GM23338 (cell line): Measurements from ENCODE around the gene JOSD2. TPM values are rescaled to one million over a fixed set of nuclear protein-coding genes. Genes with fewer than 3 reads are reported as not detected.
"Not testable (repeated sequence)": the region's sequence is repeated elsewhere in the genome, so short reads cannot be mapped to it uniquely, and the experiment has no call there.

Source experiments
- ATAC-seq: fragments of 200-7000 bp; cut with Tn5 transposase; 3 replicates; pipeline ENCODE4 v1.9.1; 2020
- DNase-seq: peaks from one replicate; pipeline ENCODE4 v3.0.0-alpha.2; 2015; ENCODE audit warnings: low spot score
- H2AFZ ChIP-seq: fragments of 200-600 bp; sonication (generic); 2 replicates; pipeline ENCODE4 v1.8.0; 2016; ENCODE audit warnings: antibody characterized with exemption, mild to moderate bottlenecking, moderate library complexity
- H3F3A ChIP-seq: fragments of 200-600 bp; sonication (generic); replicated peaks from 2 replicates; pipeline ENCODE4 v1.8.0; 2017; ENCODE audit warnings: antibody characterized with exemption, mixed run types, low read depth
- H3K27ac ChIP-seq: fragments of 200-600 bp; sonication (generic); 2 replicates; pipeline ENCODE4 v1.6.1; 2016; ENCODE audit warnings: low read depth
- H3K27me3 ChIP-seq: fragments of 200-600 bp; sonication (generic); 2 replicates; pipeline ENCODE4 v1.8.0; 2016; ENCODE audit warnings: mild to moderate bottlenecking, mixed run types, moderate library complexity; ENCODE audit not compliant: insufficient read depth
- H3K36me3 ChIP-seq: fragments of 200-600 bp; sonication (generic); 2 replicates; pipeline ENCODE4 v1.8.0; 2016; ENCODE audit warnings: mild to moderate bottlenecking; ENCODE audit not compliant: insufficient read depth
- H3K4me1 ChIP-seq: fragments of 200-600 bp; sonication (generic); 2 replicates; pipeline ENCODE4 v1.8.0; 2016; ENCODE audit warnings: mild to moderate bottlenecking, moderate library complexity; ENCODE audit not compliant: insufficient read depth
- H3K4me2 ChIP-seq: fragments of 200-600 bp; sonication (generic); 2 replicates; pipeline ENCODE4 v1.7.1; 2017; ENCODE audit warnings: mixed run types
- H3K4me3 ChIP-seq: fragments of 200-600 bp; sonication (generic); 2 replicates; pipeline ENCODE4 v1.6.1; 2016; ENCODE audit warnings: mixed run types
- H3K79me2 ChIP-seq: fragments of 200-600 bp; sonication (generic); replicated peaks from 2 replicates; pipeline ENCODE4 v1.8.0; 2017; ENCODE audit warnings: mild to moderate bottlenecking; ENCODE audit not compliant: insufficient read depth
- H3K9me2 ChIP-seq: fragments of 200-600 bp; sonication (generic); 2 replicates; pipeline ENCODE4 v1.8.0; 2017; ENCODE audit not compliant: insufficient read depth
- H4K20me1 ChIP-seq: fragments of 200-600 bp; sonication (generic); replicated peaks from 2 replicates; pipeline ENCODE4 v1.8.0; 2017; ENCODE audit warnings: mild to moderate bottlenecking; ENCODE audit not compliant: insufficient read depth
- H3K27ac Mint-ChIP-seq: 2 replicates; pipeline ENCODE4 v1.8.0; 2020; ENCODE audit warnings: inconsistent platforms, mild to moderate bottlenecking, moderate library complexity, mixed read lengths
- H3K27me3 Mint-ChIP-seq: 3 replicates; pipeline ENCODE4 v1.8.0; 2022; ENCODE audit warnings: low read depth, mild to moderate bottlenecking, moderate library complexity, mixed read lengths, inconsistent platforms; ENCODE audit not compliant: insufficient read depth, poor library complexity
- H3K36me3 Mint-ChIP-seq: 3 replicates; pipeline ENCODE4 v1.8.0; 2021; ENCODE audit warnings: low read depth, mild to moderate bottlenecking, inconsistent platforms, moderate library complexity, mixed read lengths
- H3K4me1 Mint-ChIP-seq: 3 replicates; pipeline ENCODE4 v1.8.0; 2020; ENCODE audit warnings: mild to moderate bottlenecking, inconsistent platforms, mixed read lengths
- H3K4me3 Mint-ChIP-seq: 3 replicates; pipeline ENCODE4 v1.8.0; 2021; ENCODE audit warnings: moderate library complexity, mild to moderate bottlenecking, inconsistent platforms, mixed read lengths
- H3K9me3 Mint-ChIP-seq: 3 replicates; pipeline ENCODE4 v1.8.0; 2020; ENCODE audit warnings: moderate library complexity, mild to moderate bottlenecking, inconsistent platforms, mixed read lengths
- CREB1 ChIP-seq: fragments of 250-450 bp; sonication (Bioruptor Pico); IDR thresholded peaks from 2 replicates; pipeline ENCODE4 v1.5.0; 2020; ENCODE audit warnings: low read depth, mild to moderate bottlenecking, moderate library complexity
- CTCF ChIP-seq, 2 experiments: fragments of 200-600 bp in 1 of 2; sonication (generic) in 1 of 2; conservative IDR thresholded peaks; 2 replicates each; pipeline versions ENCODE4 v1.5.1 to v1.6.1; 2016 to 2017; ENCODE audit warnings: antibody characterized with exemption in 2 of 2, low read depth in 2 of 2, mild to moderate bottlenecking in 2 of 2, moderate library complexity in 1 of 2
- EZH2phosphoT487 ChIP-seq: fragments of 200-600 bp; sonication (generic); IDR thresholded peaks from one replicate; pipeline ENCODE4 v1.8.1; 2018; ENCODE audit warnings: antibody characterized with exemption; ENCODE audit not compliant: unreplicated experiment
- JUNB ChIP-seq: IDR thresholded peaks from one replicate; pipeline ENCODE4 v1.6.1; 2016; ENCODE audit warnings: antibody characterized with exemption; ENCODE audit not compliant: unreplicated experiment
- NANOG ChIP-seq: IDR thresholded peaks from 2 replicates; pipeline ENCODE4 v1.6.1; 2016; ENCODE audit warnings: antibody characterized with exemption, borderline replicate concordance
- REST ChIP-seq: IDR thresholded peaks from one replicate; pipeline ENCODE4 v1.6.1; 2018; ENCODE audit warnings: antibody characterized with exemption; ENCODE audit not compliant: unreplicated experiment
- STAT1 ChIP-seq: IDR thresholded peaks from one replicate; pipeline ENCODE4 v1.6.1; 2016; ENCODE audit warnings: antibody characterized with exemption; ENCODE audit not compliant: unreplicated experiment
- ZNF114 ChIP-seq: fragments of 250-450 bp; sonication (Bioruptor Pico); IDR thresholded peaks from 2 replicates; pipeline ENCODE4 v1.5.0; 2020; ENCODE audit warnings: mild to moderate bottlenecking, moderate library complexity
- polyA plus RNA-seq: library from polyadenylated mRNA; unstranded; fragments of >200 nt; fragmentation: Nextera tagmentation; extraction: Ambion mirVana; gene quantifications from 2 replicates; pipeline ENCODE4 v1.2.1, GENCODE V29; 2016
- total RNA-seq: library from RNA; depleted of rRNA; stranded (reverse); fragments of >200 nt; shearing (Covaris generic); gene quantifications from 2 replicates; pipeline ENCODE4 v1.2.3, GENCODE V29; 2014
- TF ChIP-seq, protein P1 (sequence below): IDR thresholded peaks from 2 replicates; pipeline ENCODE4 v1.6.1; 2016; ENCODE audit warnings: antibody characterized with exemption
- TF ChIP-seq, protein P2 (sequence below): fragments of 250-450 bp; sonication (Bioruptor Pico); IDR thresholded peaks from 2 replicates; pipeline ENCODE4 v1.5.0; 2020; ENCODE audit warnings: mild to moderate bottlenecking, moderate library complexity

JOSD2 gene
- total and polyA plus RNA-seq, 2 experiments from 2014 or later, result 3.3 to 5.8 TPM

GRCh38 chr19:50531171-50531612 lies 20.2 kb upstream of the JOSD2 start:
- Mint-ChIP-seq H3K27ac (no peak overlapping the region), H3K4me3 (no peak overlapping the region), H3K36me3 (peaks cover 30% of the 10 kb centered on the region), H3K4me1 (no peaks in the 10 kb centered on the region), H3K27me3 (peaks cover 4% of the 10 kb centered on the region), H3K9me3 (peaks cover 97% of the 10 kb centered on the region)
- H3K36me3 ChIP-seq, result no peaks in the 10 kb centered on the region
- no peaks in the 10 kb centered on the region for H4K20me1 ChIP-seq
- ATAC-seq (no peak), DNase-seq (no peak)
- no peaks in the 10 kb centered on the region for H3K4me1 ChIP-seq
- 0 out of 2 replicates have a peak, but pooled peaks cover 3% of the 10 kb centered on the region for H3K9me2 ChIP-seq
- no peak overlapping the region for H2AFZ ChIP-seq
- H3K4me2 ChIP-seq, result no peak overlapping the region
- TF ChIP-seq, protein P1, sequence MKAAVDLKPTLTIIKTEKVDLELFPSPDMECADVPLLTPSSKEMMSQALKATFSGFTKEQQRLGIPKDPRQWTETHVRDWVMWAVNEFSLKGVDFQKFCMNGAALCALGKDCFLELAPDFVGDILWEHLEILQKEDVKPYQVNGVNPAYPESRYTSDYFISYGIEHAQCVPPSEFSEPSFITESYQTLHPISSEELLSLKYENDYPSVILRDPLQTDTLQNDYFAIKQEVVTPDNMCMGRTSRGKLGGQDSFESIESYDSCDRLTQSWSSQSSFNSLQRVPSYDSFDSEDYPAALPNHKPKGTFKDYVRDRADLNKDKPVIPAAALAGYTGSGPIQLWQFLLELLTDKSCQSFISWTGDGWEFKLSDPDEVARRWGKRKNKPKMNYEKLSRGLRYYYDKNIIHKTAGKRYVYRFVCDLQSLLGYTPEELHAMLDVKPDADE, result no peak
- TF ChIP-seq, protein P2, sequence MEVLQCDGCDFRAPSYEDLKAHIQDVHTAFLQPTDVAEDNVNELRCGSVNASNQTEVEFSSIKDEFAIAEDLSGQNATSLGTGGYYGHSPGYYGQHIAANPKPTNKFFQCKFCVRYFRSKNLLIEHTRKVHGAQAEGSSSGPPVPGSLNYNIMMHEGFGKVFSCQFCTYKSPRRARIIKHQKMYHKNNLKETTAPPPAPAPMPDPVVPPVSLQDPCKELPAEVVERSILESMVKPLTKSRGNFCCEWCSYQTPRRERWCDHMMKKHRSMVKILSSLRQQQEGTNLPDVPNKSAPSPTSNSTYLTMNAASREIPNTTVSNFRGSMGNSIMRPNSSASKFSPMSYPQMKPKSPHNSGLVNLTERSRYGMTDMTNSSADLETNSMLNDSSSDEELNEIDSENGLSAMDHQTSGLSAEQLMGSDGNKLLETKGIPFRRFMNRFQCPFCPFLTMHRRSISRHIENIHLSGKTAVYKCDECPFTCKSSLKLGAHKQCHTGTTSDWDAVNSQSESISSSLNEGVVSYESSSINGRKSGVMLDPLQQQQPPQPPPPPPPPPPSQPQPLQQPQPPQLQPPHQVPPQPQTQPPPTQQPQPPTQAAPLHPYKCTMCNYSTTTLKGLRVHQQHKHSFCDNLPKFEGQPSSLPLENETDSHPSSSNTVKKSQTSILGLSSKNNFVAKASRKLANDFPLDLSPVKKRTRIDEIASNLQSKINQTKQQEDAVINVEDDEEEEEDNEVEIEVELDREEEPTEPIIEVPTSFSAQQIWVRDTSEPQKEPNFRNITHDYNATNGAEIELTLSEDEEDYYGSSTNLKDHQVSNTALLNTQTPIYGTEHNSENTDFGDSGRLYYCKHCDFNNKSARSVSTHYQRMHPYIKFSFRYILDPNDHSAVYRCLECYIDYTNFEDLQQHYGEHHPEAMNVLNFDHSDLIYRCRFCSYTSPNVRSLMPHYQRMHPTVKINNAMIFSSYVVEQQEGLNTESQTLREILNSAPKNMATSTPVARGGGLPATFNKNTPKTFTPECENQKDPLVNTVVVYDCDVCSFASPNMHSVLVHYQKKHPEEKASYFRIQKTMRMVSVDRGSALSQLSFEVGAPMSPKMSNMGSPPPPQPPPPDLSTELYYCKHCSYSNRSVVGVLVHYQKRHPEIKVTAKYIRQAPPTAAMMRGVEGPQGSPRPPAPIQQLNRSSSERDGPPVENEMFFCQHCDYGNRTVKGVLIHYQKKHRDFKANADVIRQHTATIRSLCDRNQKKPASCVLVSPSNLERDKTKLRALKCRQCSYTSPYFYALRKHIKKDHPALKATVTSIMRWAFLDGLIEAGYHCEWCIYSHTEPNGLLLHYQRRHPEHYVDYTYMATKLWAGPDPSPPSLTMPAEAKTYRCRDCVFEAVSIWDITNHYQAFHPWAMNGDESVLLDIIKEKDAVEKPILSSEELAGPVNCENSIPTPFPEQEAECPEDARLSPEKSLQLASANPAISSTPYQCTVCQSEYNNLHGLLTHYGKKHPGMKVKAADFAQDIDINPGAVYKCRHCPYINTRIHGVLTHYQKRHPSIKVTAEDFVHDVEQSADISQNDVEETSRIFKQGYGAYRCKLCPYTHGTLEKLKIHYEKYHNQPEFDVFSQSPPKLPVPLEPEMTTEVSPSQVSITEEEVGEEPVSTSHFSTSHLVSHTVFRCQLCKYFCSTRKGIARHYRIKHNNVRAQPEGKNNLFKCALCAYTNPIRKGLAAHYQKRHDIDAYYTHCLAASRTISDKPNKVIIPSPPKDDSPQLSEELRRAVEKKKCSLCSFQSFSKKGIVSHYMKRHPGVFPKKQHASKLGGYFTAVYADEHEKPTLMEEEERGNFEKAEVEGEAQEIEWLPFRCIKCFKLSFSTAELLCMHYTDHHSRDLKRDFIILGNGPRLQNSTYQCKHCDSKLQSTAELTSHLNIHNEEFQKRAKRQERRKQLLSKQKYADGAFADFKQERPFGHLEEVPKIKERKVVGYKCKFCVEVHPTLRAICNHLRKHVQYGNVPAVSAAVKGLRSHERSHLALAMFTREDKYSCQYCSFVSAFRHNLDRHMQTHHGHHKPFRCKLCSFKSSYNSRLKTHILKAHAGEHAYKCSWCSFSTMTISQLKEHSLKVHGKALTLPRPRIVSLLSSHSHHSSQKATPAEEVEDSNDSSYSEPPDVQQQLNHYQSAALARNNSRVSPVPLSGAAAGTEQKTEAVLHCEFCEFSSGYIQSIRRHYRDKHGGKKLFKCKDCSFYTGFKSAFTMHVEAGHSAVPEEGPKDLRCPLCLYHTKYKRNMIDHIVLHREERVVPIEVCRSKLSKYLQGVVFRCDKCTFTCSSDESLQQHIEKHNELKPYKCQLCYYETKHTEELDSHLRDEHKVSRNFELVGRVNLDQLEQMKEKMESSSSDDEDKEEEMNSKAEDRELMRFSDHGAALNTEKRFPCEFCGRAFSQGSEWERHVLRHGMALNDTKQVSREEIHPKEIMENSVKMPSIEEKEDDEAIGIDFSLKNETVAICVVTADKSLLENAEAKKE (CRISPR knock-in tag), result no peak
- TF ChIP-seq CREB1, result no peak
- TF ChIP-seq JUNB, result no peak
- no peak for TF ChIP-seq CTCF (conservative IDR thresholded peaks at IDR 0.05; ENCODE audit: low read depth in 2 of 2)
- TF ChIP-seq EZH2phosphoT487, result no peak
- TF ChIP-seq STAT1, result no peak
- TF ChIP-seq NANOG, result no peak
- no peak for TF ChIP-seq ZNF114 (CRISPR knock-in tag)
- no peak for TF ChIP-seq REST
- no peaks in the 10 kb centered on the region for H3K27me3 ChIP-seq
- no peak overlapping the region for H3K4me3 ChIP-seq
- no peaks in the 10 kb centered on the region for H3K79me2 ChIP-seq
- H3K27ac ChIP-seq, result no peak overlapping the region
- no peaks in the 10 kb centered on the region for H3F3A ChIP-seq

DNA sequence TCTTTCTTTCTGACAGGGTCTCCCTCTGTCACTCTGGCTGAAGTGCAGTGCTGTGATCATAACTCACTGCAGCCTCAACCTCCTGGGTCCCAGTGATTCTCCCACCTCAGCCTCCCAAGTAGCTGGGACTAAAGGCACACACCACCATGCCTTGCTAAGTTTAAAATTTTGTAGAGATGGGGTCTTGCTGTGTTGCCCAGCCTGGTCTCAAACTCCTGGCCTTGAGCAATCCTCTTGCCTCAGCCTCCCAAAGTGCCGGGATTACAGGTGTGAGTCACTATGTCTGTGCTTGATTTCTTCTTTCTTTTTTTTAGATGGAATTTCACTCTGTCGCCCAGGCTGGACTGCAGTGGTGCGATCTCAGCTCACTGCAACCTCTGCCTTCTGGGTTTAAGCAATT lies 17.1 kb upstream of the JOSD2 start:
- not testable (repeated sequence) for ATAC-seq, H3K36me3 ChIP-seq, H3F3A ChIP-seq, H3K27ac Mint-ChIP-seq, H3K27me3 Mint-ChIP-seq, H3K27me3 ChIP-seq, H3K79me2 ChIP-seq, H4K20me1 ChIP-seq, H3K4me3 ChIP-seq, H3K9me2 ChIP-seq, H2AFZ ChIP-seq, H3K4me1 Mint-ChIP-seq, H3K27ac ChIP-seq, DNase-seq, H3K4me1 ChIP-seq, H3K4me2 ChIP-seq, H3K4me3 Mint-ChIP-seq
- Mint-ChIP-seq H3K9me3 (peaks cover 99% of the 10 kb centered on the region), H3K36me3 (peaks cover 24% of the 10 kb centered on the region)
